GM23338 (cell line): ENCODE measurements around the gene TNS3. TPM values are rescaled to one million over a fixed set of nuclear protein-coding genes. Genes with fewer than 3 reads are reported as not detected.

Experiments used
- ATAC-seq: fragments of 200-7000 bp; cut with Tn5 transposase; 3 replicates; pipeline ENCODE4 v1.9.1; 2020
- DNase-seq: peaks from one replicate; pipeline ENCODE4 v3.0.0-alpha.2; 2015; ENCODE audit warnings: low spot score
- H2AFZ ChIP-seq: fragments of 200-600 bp; sonication (generic); 2 replicates; pipeline ENCODE4 v1.8.0; 2016; ENCODE audit warnings: antibody characterized with exemption, mild to moderate bottlenecking, moderate library complexity
- H3F3A ChIP-seq: fragments of 200-600 bp; sonication (generic); replicated peaks from 2 replicates; pipeline ENCODE4 v1.8.0; 2017; ENCODE audit warnings: antibody characterized with exemption, mixed run types, low read depth
- H3K27ac ChIP-seq: fragments of 200-600 bp; sonication (generic); 2 replicates; pipeline ENCODE4 v1.6.1; 2016; ENCODE audit warnings: low read depth
- H3K27me3 ChIP-seq: fragments of 200-600 bp; sonication (generic); 2 replicates; pipeline ENCODE4 v1.8.0; 2016; ENCODE audit warnings: mild to moderate bottlenecking, mixed run types, moderate library complexity; ENCODE audit not compliant: insufficient read depth
- H3K36me3 ChIP-seq: fragments of 200-600 bp; sonication (generic); 2 replicates; pipeline ENCODE4 v1.8.0; 2016; ENCODE audit warnings: mild to moderate bottlenecking; ENCODE audit not compliant: insufficient read depth
- H3K4me1 ChIP-seq: fragments of 200-600 bp; sonication (generic); 2 replicates; pipeline ENCODE4 v1.8.0; 2016; ENCODE audit warnings: mild to moderate bottlenecking, moderate library complexity; ENCODE audit not compliant: insufficient read depth
- H3K4me2 ChIP-seq: fragments of 200-600 bp; sonication (generic); 2 replicates; pipeline ENCODE4 v1.7.1; 2017; ENCODE audit warnings: mixed run types
- H3K4me3 ChIP-seq: fragments of 200-600 bp; sonication (generic); 2 replicates; pipeline ENCODE4 v1.6.1; 2016; ENCODE audit warnings: mixed run types
- H3K79me2 ChIP-seq: fragments of 200-600 bp; sonication (generic); replicated peaks from 2 replicates; pipeline ENCODE4 v1.8.0; 2017; ENCODE audit warnings: mild to moderate bottlenecking; ENCODE audit not compliant: insufficient read depth
- H3K9me2 ChIP-seq: fragments of 200-600 bp; sonication (generic); 2 replicates; pipeline ENCODE4 v1.8.0; 2017; ENCODE audit not compliant: insufficient read depth
- H4K20me1 ChIP-seq: fragments of 200-600 bp; sonication (generic); replicated peaks from 2 replicates; pipeline ENCODE4 v1.8.0; 2017; ENCODE audit warnings: mild to moderate bottlenecking; ENCODE audit not compliant: insufficient read depth
- H3K27ac Mint-ChIP-seq: 2 replicates; pipeline ENCODE4 v1.8.0; 2020; ENCODE audit warnings: inconsistent platforms, mild to moderate bottlenecking, moderate library complexity, mixed read lengths
- H3K27me3 Mint-ChIP-seq: 3 replicates; pipeline ENCODE4 v1.8.0; 2022; ENCODE audit warnings: low read depth, mild to moderate bottlenecking, moderate library complexity, mixed read lengths, inconsistent platforms; ENCODE audit not compliant: insufficient read depth, poor library complexity
- H3K36me3 Mint-ChIP-seq: 3 replicates; pipeline ENCODE4 v1.8.0; 2021; ENCODE audit warnings: low read depth, mild to moderate bottlenecking, inconsistent platforms, moderate library complexity, mixed read lengths
- H3K4me1 Mint-ChIP-seq: 3 replicates; pipeline ENCODE4 v1.8.0; 2020; ENCODE audit warnings: mild to moderate bottlenecking, inconsistent platforms, mixed read lengths
- H3K4me3 Mint-ChIP-seq: 3 replicates; pipeline ENCODE4 v1.8.0; 2021; ENCODE audit warnings: moderate library complexity, mild to moderate bottlenecking, inconsistent platforms, mixed read lengths
- H3K9me3 Mint-ChIP-seq: 3 replicates; pipeline ENCODE4 v1.8.0; 2020; ENCODE audit warnings: moderate library complexity, mild to moderate bottlenecking, inconsistent platforms, mixed read lengths
- CREB1 ChIP-seq: fragments of 250-450 bp; sonication (Bioruptor Pico); IDR thresholded peaks from 2 replicates; pipeline ENCODE4 v1.5.0; 2020; ENCODE audit warnings: low read depth, mild to moderate bottlenecking, moderate library complexity
- ETS1 ChIP-seq: IDR thresholded peaks from 2 replicates; pipeline ENCODE4 v1.6.1; 2016; ENCODE audit warnings: antibody characterized with exemption
- EZH2phosphoT487 ChIP-seq: fragments of 200-600 bp; sonication (generic); IDR thresholded peaks from one replicate; pipeline ENCODE4 v1.8.1; 2018; ENCODE audit warnings: antibody characterized with exemption; ENCODE audit not compliant: unreplicated experiment
- NANOG ChIP-seq: IDR thresholded peaks from 2 replicates; pipeline ENCODE4 v1.6.1; 2016; ENCODE audit warnings: antibody characterized with exemption, borderline replicate concordance
- POLR2AphosphoS5 ChIP-seq: IDR thresholded peaks from 2 replicates; pipeline ENCODE4 v1.6.1; 2016; ENCODE audit warnings: antibody characterized with exemption, low read depth
- ZNF114 ChIP-seq: fragments of 250-450 bp; sonication (Bioruptor Pico); IDR thresholded peaks from 2 replicates; pipeline ENCODE4 v1.5.0; 2020; ENCODE audit warnings: mild to moderate bottlenecking, moderate library complexity
- polyA plus RNA-seq: library from polyadenylated mRNA; unstranded; fragments of >200 nt; fragmentation: Nextera tagmentation; extraction: Ambion mirVana; gene quantifications from 2 replicates; pipeline ENCODE4 v1.2.1, GENCODE V29; 2016
- total RNA-seq: library from RNA; depleted of rRNA; stranded (reverse); fragments of >200 nt; shearing (Covaris generic); gene quantifications from 2 replicates; pipeline ENCODE4 v1.2.3, GENCODE V29; 2014
- TF ChIP-seq, protein P1 (sequence below): fragments of 250-450 bp; sonication (Bioruptor Pico); IDR thresholded peaks from 2 replicates; pipeline ENCODE4 v1.5.0; 2020; ENCODE audit warnings: mild to moderate bottlenecking, moderate library complexity

The TNS3 gene
- total and polyA plus RNA-seq, 2 experiments from 2014 or later, result 6.2 to 28.7 TPM

DNA sequence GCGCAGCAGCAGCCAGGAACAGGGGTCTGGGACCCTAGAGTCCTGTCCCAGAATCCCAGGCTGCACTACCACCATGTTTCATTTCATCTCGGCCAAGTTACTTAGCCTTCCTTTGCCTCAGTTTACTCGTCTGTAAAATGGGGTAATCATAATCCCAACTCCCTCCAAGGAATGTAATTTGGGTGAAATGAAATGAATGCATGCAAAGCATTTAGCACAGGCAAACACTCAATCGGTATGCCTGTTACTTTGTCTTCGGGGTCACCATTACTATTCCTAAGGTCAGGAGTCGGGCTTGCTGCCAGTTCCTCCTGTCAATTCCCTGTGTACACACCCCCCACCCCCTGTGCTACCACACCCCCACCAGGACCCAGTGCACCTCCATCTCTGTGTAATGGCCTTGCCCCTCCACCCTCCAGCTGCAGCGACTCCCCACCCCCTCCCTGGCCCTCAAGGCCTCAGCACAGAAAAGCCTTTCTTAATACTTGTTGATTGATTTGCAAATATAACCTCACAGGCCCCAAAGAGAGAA is 1.7 kb downstream of the TNS3 start:
- Mint-ChIP-seq H3K4me3 (peak overlapping the region; percentile 88), H3K36me3 (peaks cover 12% of the 10 kb centered on the region), H3K27me3 (peaks cover 34% of the 10 kb centered on the region), H3K27ac (no peak overlapping the region), H3K4me1 (peaks cover 47% of the 10 kb centered on the region), H3K9me3 (peaks cover 5% of the 10 kb centered on the region; the same call in 2 of the 3 replicates)
- peak; percentile 33 for DNase-seq
- no peaks in the 10 kb centered on the region for H3K36me3 ChIP-seq
- H3K4me1 ChIP-seq, result peaks cover 44% of the 10 kb centered on the region
- no peak overlapping the region for H3K27ac ChIP-seq
- H3K4me2 ChIP-seq, result peak overlapping the region; percentile 89
- peaks cover 49% of the 10 kb centered on the region for H3K79me2 ChIP-seq
- peaks cover 4% of the 10 kb centered on the region; the same call in 1 of the 2 replicates for H3F3A ChIP-seq
- no peaks in the 10 kb centered on the region for H4K20me1 ChIP-seq
- ATAC-seq, result peak; percentile 6
- TF ChIP-seq EZH2phosphoT487 (no peak), NANOG (peak; percentile 29; the same call in 1 of the 2 replicates), ZNF114 (CRISPR knock-in tag) (no peak), POLR2AphosphoS5 (no peak), CREB1 (CRISPR knock-in tag) (no peak), ETS1 (no peak)
- TF ChIP-seq, protein P1, sequence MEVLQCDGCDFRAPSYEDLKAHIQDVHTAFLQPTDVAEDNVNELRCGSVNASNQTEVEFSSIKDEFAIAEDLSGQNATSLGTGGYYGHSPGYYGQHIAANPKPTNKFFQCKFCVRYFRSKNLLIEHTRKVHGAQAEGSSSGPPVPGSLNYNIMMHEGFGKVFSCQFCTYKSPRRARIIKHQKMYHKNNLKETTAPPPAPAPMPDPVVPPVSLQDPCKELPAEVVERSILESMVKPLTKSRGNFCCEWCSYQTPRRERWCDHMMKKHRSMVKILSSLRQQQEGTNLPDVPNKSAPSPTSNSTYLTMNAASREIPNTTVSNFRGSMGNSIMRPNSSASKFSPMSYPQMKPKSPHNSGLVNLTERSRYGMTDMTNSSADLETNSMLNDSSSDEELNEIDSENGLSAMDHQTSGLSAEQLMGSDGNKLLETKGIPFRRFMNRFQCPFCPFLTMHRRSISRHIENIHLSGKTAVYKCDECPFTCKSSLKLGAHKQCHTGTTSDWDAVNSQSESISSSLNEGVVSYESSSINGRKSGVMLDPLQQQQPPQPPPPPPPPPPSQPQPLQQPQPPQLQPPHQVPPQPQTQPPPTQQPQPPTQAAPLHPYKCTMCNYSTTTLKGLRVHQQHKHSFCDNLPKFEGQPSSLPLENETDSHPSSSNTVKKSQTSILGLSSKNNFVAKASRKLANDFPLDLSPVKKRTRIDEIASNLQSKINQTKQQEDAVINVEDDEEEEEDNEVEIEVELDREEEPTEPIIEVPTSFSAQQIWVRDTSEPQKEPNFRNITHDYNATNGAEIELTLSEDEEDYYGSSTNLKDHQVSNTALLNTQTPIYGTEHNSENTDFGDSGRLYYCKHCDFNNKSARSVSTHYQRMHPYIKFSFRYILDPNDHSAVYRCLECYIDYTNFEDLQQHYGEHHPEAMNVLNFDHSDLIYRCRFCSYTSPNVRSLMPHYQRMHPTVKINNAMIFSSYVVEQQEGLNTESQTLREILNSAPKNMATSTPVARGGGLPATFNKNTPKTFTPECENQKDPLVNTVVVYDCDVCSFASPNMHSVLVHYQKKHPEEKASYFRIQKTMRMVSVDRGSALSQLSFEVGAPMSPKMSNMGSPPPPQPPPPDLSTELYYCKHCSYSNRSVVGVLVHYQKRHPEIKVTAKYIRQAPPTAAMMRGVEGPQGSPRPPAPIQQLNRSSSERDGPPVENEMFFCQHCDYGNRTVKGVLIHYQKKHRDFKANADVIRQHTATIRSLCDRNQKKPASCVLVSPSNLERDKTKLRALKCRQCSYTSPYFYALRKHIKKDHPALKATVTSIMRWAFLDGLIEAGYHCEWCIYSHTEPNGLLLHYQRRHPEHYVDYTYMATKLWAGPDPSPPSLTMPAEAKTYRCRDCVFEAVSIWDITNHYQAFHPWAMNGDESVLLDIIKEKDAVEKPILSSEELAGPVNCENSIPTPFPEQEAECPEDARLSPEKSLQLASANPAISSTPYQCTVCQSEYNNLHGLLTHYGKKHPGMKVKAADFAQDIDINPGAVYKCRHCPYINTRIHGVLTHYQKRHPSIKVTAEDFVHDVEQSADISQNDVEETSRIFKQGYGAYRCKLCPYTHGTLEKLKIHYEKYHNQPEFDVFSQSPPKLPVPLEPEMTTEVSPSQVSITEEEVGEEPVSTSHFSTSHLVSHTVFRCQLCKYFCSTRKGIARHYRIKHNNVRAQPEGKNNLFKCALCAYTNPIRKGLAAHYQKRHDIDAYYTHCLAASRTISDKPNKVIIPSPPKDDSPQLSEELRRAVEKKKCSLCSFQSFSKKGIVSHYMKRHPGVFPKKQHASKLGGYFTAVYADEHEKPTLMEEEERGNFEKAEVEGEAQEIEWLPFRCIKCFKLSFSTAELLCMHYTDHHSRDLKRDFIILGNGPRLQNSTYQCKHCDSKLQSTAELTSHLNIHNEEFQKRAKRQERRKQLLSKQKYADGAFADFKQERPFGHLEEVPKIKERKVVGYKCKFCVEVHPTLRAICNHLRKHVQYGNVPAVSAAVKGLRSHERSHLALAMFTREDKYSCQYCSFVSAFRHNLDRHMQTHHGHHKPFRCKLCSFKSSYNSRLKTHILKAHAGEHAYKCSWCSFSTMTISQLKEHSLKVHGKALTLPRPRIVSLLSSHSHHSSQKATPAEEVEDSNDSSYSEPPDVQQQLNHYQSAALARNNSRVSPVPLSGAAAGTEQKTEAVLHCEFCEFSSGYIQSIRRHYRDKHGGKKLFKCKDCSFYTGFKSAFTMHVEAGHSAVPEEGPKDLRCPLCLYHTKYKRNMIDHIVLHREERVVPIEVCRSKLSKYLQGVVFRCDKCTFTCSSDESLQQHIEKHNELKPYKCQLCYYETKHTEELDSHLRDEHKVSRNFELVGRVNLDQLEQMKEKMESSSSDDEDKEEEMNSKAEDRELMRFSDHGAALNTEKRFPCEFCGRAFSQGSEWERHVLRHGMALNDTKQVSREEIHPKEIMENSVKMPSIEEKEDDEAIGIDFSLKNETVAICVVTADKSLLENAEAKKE (CRISPR knock-in tag), result no peak
- H3K4me3 ChIP-seq, result peak overlapping the region; percentile 78
- peaks cover 20% of the 10 kb centered on the region for H3K27me3 ChIP-seq
- H2AFZ ChIP-seq, result no peak overlapping the region
- H3K9me2 ChIP-seq, result no peaks in the 10 kb centered on the region
